ENCODE measurements around the gene CTBP2. TPM values are rescaled to one million over a fixed set of nuclear protein-coding genes. Genes with fewer than 3 reads are reported as not detected.

CTBP2 gene
- total RNA-seq, 1 experiment from 2014 or later: 77.8 TPM

DNA sequence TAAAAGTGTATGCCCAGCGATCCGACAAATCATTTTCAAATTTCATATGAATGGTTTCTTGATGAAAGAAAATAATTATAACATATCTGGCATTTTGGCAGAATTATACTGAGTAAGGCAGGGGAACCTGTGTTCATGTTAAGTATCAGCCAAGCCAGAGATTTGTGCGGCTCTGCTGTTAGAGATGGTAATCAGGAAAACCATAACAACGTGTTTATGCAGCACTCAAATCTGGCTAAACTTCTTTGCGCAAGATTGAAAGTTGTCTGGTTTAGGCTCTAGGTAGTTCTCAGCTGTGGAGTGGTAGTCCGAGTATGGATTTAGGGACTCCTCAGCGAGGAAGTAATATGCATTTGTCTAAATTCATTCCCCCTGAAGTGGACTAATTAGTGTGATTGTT, 8.9 kb upstream of the CTBP2 start:
- H3K27me3 ChIP-seq (replicated peaks; ENCODE audit: insufficient read depth, low read depth, low read length, poor library complexity): peaks cover 3% of the 10 kb centered on the region
- H3K36me3 ChIP-seq (ENCODE audit: insufficient read depth, low read length, poor library complexity, severe bottlenecking): no peaks in the 10 kb centered on the region
- H3K27ac ChIP-seq (ENCODE audit: low read depth, low read length, poor library complexity, severe bottlenecking): no peak overlapping the region
- no peak for DNase-seq (ENCODE audit: low spot score)
- H3K4me3 ChIP-seq (ENCODE audit: low read depth, low read length, poor library complexity, severe bottlenecking): no peak overlapping the region
- POLR2A ChIA-PET (ENCODE audit: low non-redundant PET): no interaction called here
- no TSS peak for BruUV-seq (replicated peaks)
- intact Hi-C loops (cut with micrococcal nuclease; ENCODE audit: unreplicated experiment): no loop called here
- H3K4me1 ChIP-seq (ENCODE audit: insufficient read depth, low read length, poor library complexity, severe bottlenecking): no peaks in the 10 kb centered on the region
- CTCF ChIA-PET: no interaction called here
- TF ChIP-seq CTCF (conservative IDR thresholded peaks at IDR 0.05; ENCODE audit: low read depth, low read length): no peak
- no peak for TF ChIP-seq EZH2 (IDR thresholded peaks at IDR 0.05; ENCODE audit: borderline replicate concordance, low read depth, low read length, poor library complexity, severe bottlenecking)
- H3K9me3 ChIP-seq (ENCODE audit: low read depth, low read length, poor library complexity, severe bottlenecking): no peaks in the 10 kb centered on the region

- Histone ChIP-seq H3K4me1 (ENCODE audit: insufficient read depth, low read length, poor library complexity, severe bottlenecking) (peaks cover 4% of the 10 kb centered on the region), H3K27ac (ENCODE audit: low read depth, low read length, poor library complexity, severe bottlenecking) (no peak overlapping the region), H3K27me3 (replicated peaks; ENCODE audit: insufficient read depth, low read depth, low read length, poor library complexity) (no peaks in the 10 kb centered on the region), H3K4me3 (ENCODE audit: low read depth, low read length, poor library complexity, severe bottlenecking) (no peak overlapping the region), H3K9me3 (ENCODE audit: low read depth, low read length, poor library complexity, severe bottlenecking) (no peaks in the 10 kb centered on the region), H3K36me3 (ENCODE audit: insufficient read depth, low read length, poor library complexity, severe bottlenecking) (no peaks in the 10 kb centered on the region)
- CTCF ChIA-PET: no interaction called here
- DNase-seq (ENCODE audit: low spot score): no peak
- BruUV-seq (replicated peaks): no TSS peak
- TF ChIP-seq EZH2 (IDR thresholded peaks at IDR 0.05; ENCODE audit: borderline replicate concordance, low read depth, low read length, poor library complexity, severe bottlenecking): no peak
- no peak for TF ChIP-seq CTCF (conservative IDR thresholded peaks at IDR 0.05; ENCODE audit: low read depth, low read length)
- intact Hi-C loops (cut with micrococcal nuclease; ENCODE audit: unreplicated experiment): no loop called here
- POLR2A ChIA-PET (ENCODE audit: low non-redundant PET): no interaction called here
These were observed 6.3 kb upstream of the CTBP2 start for GRCh38 chr10:125166658-125167057.

DNA sequence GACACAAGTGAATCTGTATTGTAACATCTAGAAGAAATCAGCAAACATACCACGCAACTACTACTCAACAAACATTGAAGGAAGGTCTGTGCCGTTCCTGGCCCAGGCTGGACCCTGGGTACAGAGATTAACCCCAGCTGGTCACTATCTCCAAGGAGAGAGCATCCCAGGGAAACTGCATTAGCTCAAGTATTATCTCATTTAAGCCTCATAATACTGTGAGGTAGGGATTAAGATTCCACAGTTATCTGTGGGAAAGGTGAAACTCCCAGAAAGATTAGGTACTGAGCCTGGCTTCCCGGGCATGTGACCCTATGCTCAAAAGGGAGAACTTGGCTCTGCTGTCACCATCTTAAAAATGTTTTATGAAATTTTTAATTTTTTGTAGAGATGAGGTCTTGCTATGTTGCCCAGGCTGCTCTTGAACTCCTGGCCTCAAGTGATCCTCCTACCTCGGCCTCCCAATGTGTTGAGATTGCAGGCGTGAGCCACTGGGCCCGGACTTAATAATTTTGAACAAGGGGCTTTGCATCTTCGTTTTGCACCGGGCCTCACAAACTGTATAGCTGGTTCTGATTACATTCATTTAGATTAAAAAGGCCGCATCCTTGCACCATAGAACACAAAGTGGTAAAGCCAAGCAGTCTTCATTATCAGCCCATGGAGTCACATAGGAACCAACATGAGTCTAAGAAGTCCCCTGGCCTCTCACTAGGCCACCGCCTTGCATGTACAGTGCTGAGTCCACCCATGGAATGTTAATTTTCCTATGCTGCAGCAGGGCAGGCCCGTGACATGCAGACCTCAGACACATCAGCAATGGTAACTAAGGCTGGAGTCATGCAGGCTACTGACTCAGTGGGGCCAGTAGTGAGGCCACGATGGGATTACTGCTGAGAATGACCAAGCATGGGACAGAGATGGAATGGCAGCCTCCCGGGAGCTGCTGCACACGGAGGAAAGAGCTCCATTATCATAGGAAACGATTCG, 5.5 kb upstream of the CTBP2 start:
- Histone ChIP-seq H3K27me3 (replicated peaks; ENCODE audit: insufficient read depth, low read depth, low read length, poor library complexity) (no peaks in the 10 kb centered on the region), H3K36me3 (ENCODE audit: insufficient read depth, low read length, poor library complexity, severe bottlenecking) (no peaks in the 10 kb centered on the region), H3K4me1 (ENCODE audit: insufficient read depth, low read length, poor library complexity, severe bottlenecking) (peaks cover 9% of the 10 kb centered on the region), H3K27ac (ENCODE audit: low read depth, low read length, poor library complexity, severe bottlenecking) (no peak overlapping the region), H3K9me3 (ENCODE audit: low read depth, low read length, poor library complexity, severe bottlenecking) (no peaks in the 10 kb centered on the region), H3K4me3 (ENCODE audit: low read depth, low read length, poor library complexity, severe bottlenecking) (no peak overlapping the region)
- BruUV-seq (replicated peaks): no TSS peak
- TF ChIP-seq CTCF (conservative IDR thresholded peaks at IDR 0.05; ENCODE audit: low read depth, low read length): no peak
- intact Hi-C loops (cut with micrococcal nuclease; ENCODE audit: unreplicated experiment): no loop called here
- POLR2A ChIA-PET (ENCODE audit: low non-redundant PET): no interaction called here
- CTCF ChIA-PET: no interaction called here
- no peak for DNase-seq (ENCODE audit: low spot score)
